Thyroid gland (tissue), 4 donors: ENCODE results near the gene POLR3G. TPM values are rescaled to one million over a fixed set of nuclear protein-coding genes. Genes with fewer than 3 reads are reported as not detected.
A peak's percentile ranks its signal among the peaks of the same experiment; 100 is the strongest.

Experiments
- DNase-seq, 2 donors: peaks; one replicate each; pipeline ENCODE4 v3.0.0-alpha.2; 2019
- H3K27ac ChIP-seq, 3 donors: fragments of 200-600 bp; sonication (generic); 1 replicate in 2 of 3; 2 replicates in 1 of 3; pipeline ENCODE4 v1.5.1; 2016 to 2019; ENCODE audit warnings: mild to moderate bottlenecking in 1 of 3, moderate library complexity in 1 of 3
- H3K27me3 ChIP-seq: fragments of 200-600 bp; sonication (generic); one replicate; pipeline ENCODE4 v1.5.1; 2019
- H3K36me3 ChIP-seq, 2 donors: fragments of 200-600 bp; sonication (generic); one replicate each; pipeline ENCODE4 v1.5.1; 2016 to 2019
- H3K4me1 ChIP-seq, 2 donors: fragments of 200-600 bp; sonication (generic); one replicate each; pipeline ENCODE4 v1.5.1; 2017 to 2019
- H3K4me3 ChIP-seq, 3 donors: fragments of 200-600 bp; sonication (generic); replicated peaks in 1 of 3; 1 replicate in 2 of 3; 2 replicates in 1 of 3; pipeline ENCODE4 v1.5.1; 2016; ENCODE audit warnings: mild to moderate bottlenecking in 1 of 3
- H3K9me3 ChIP-seq: fragments of 200-600 bp; sonication (generic); one replicate; pipeline ENCODE4 v1.5.1; 2017
- CTCF ChIP-seq, 6 experiments: fragments of 200-600 bp in 3 of 6; fragments of 450-650 bp in 3 of 6; sonication (generic) in 3 of 6; IDR thresholded peaks; one replicate each; pipeline ENCODE4 v1.5.1; 2016 to 2019; ENCODE audit warnings: antibody characterized with exemption in 6 of 6, mild to moderate bottlenecking in 2 of 6, inconsistent platforms in 1 of 6, moderate library complexity in 1 of 6
- POLR2A ChIP-seq, 2 donors: fragments of 450-650 bp; IDR thresholded peaks; one replicate each; pipeline ENCODE4 v1.6.1; 2017; ENCODE audit warnings: antibody characterized with exemption in 2 of 2, mild to moderate bottlenecking in 2 of 2, moderate library complexity in 1 of 2
- WGBS, 2 donors: methylation state at CpG; one replicate each; pipeline ENCODE4 v1.1.5; 2017; 5-methylcytosine and 5-hydroxymethylcytosine counted together
- intact Hi-C: fragments of 100-400 bp; cut with DNase I; formaldehyde crosslinking; loops from one replicate; pipeline ENCODE4 v1.15.1; 2023
- total RNA-seq, 4 donors: library from RNA; depleted of rRNA; stranded (reverse); fragments of >200 nt; gene quantifications; one replicate each; pipeline ENCODE4 v1.2.3, GENCODE V29; 2016

POLR3G gene
- total RNA-seq, 4 donors from 2014 or later, result 1.0 to 4.0 (median 1.8) TPM

- TF ChIP-seq POLR2A (IDR thresholded peaks at IDR 0.05) (no peak), CTCF (IDR thresholded peaks at IDR 0.05) (no peak)
- H3K9me3 ChIP-seq, result no peaks in the 10 kb centered on the region
- intact Hi-C loops, result no loop called here
- H3K36me3 ChIP-seq, result no peaks in the 10 kb centered on the region
- no peak overlapping the region for H3K4me3 ChIP-seq
- no peak for DNase-seq
- peaks cover 11 to 12% of the 10 kb centered on the region in 2 donors for H3K4me1 ChIP-seq
- no peak overlapping the region for H3K27ac ChIP-seq
- no peaks in the 10 kb centered on the region for H3K27me3 ChIP-seq
- 78 to 88% methylated on average over 4 of the region's 4 CpGs for WGBS, 2 donors
Measured at GRCh38 chr5:90542827-90543519, 68.3 kb downstream of the POLR3G start.

- no peaks in the 10 kb centered on the region for H3K9me3 ChIP-seq
- no peak overlapping the region for H3K27ac ChIP-seq
- H3K36me3 ChIP-seq, result no peaks in the 10 kb centered on the region
- 89% methylated on average over 2 of the region's 2 CpGs for WGBS, 2 donors
- H3K27me3 ChIP-seq, result no peaks in the 10 kb centered on the region
- no peak for TF ChIP-seq POLR2A (IDR thresholded peaks at IDR 0.05)
- TF ChIP-seq CTCF (IDR thresholded peaks at IDR 0.05), result no peak
- H3K4me3 ChIP-seq, result no peak overlapping the region
- H3K4me1 ChIP-seq, result peaks cover 15 to 19% of the 10 kb centered on the region in 2 donors
- DNase-seq, result no peak
- intact Hi-C loops, result no loop called here
Measured at GRCh38 chr5:90545511-90545910, 70.8 kb downstream of the POLR3G start.

GRCh38 chr5:90546216-90546837 lies 71.7 kb downstream of the POLR3G start:
- TF ChIP-seq CTCF (IDR thresholded peaks at IDR 0.05), result no peak
- no peak for TF ChIP-seq POLR2A (IDR thresholded peaks at IDR 0.05)
- 86% methylated on average over 4 of the region's 4 CpGs for WGBS, 2 donors
- no peak for DNase-seq
- H3K27me3 ChIP-seq, result no peaks in the 10 kb centered on the region
- H3K36me3 ChIP-seq, result no peaks in the 10 kb centered on the region
- H3K4me1 ChIP-seq, result peaks cover 15 to 19% of the 10 kb centered on the region in 2 donors
- no peak overlapping the region for H3K27ac ChIP-seq
- no peak overlapping the region for H3K4me3 ChIP-seq
- H3K9me3 ChIP-seq, result no peaks in the 10 kb centered on the region
- intact Hi-C loops, result no loop called here

GRCh38 chr5:90547072-90547536 lies 72.4 kb downstream of the POLR3G start:
- no peaks in the 10 kb centered on the region for H3K27me3 ChIP-seq
- no peaks in the 10 kb centered on the region for H3K9me3 ChIP-seq
- H3K4me3 ChIP-seq, result no peak overlapping the region
- WGBS, 2 donors, result 73 to 85% methylated on average over 1 of the region's 1 CpG
- H3K27ac ChIP-seq, result no peak overlapping the region
- no peak for TF ChIP-seq CTCF (IDR thresholded peaks at IDR 0.05)
- TF ChIP-seq POLR2A (IDR thresholded peaks at IDR 0.05), result no peak
- peaks cover 15 to 19% of the 10 kb centered on the region in 2 donors for H3K4me1 ChIP-seq
- intact Hi-C loops, result no loop called here
- no peak for DNase-seq
- no peaks in the 10 kb centered on the region for H3K36me3 ChIP-seq

- Histone ChIP-seq H3K36me3 (no peaks in the 10 kb centered on the region), H3K27ac (no peak overlapping the region), H3K4me3 (no peak overlapping the region), H3K4me1 (peaks cover 15 to 19% of the 10 kb centered on the region in 2 donors), H3K27me3 (no peaks in the 10 kb centered on the region), H3K9me3 (no peaks in the 10 kb centered on the region)
- no peak for TF ChIP-seq CTCF (IDR thresholded peaks at IDR 0.05)
- TF ChIP-seq POLR2A (IDR thresholded peaks at IDR 0.05), result peak in 1 of 2 donors; percentile 18
- intact Hi-C loops, result no loop called here
- 11 to 12% methylated on average over 5 of the region's 5 CpGs for WGBS, 2 donors
- DNase-seq, result peak; percentile 83 to 90
Measured at GRCh38 chr5:90548069-90548593, 73.5 kb downstream of the POLR3G start.
